Measurements from ENCODE around the gene KHDC4.

The KHDC4 gene

DNA sequence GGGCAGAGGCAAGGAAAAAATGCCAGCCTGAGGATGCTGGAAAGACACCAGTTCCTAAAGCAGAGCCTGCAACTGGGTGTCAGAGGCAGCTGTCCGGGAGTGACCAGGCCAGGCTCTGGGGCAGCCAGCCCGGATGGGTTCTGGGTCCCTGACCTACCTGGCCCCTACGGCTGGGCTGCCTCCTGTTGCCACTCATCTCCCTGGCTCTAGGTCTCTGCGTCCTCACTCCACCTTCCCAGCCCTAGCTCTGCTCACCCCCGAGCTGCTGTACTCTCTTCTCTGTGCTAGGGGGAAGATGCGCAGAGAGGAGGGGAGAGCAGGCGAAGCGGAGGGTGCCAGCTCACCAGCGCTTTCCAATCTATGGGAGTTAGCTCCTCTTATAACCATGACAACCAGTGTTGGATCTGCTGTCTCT lies 35.2 kb upstream of the KHDC4 start:
- no peak for DNase-seq

DNA sequence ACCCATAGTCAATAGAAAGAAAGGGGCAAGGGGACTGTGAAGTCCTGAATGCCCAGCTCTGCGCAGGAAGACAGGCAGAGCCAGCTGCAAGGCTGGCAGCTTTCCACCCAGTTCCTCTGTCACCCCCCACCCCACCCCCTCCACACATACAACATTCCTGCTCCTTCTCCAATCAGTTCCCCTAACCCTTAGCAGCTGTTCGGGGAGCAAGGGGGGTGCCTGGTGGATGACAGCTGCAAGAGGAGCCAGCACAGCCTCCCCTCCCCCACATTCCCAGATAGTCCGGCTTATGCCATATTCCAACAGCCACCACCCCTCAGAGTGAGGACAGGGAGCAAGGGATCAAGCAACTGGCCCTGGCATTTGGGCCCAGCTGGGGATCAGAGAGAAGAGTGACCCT lies 34.5 kb upstream of the KHDC4 start:
- DNase-seq = no peak

DNA sequence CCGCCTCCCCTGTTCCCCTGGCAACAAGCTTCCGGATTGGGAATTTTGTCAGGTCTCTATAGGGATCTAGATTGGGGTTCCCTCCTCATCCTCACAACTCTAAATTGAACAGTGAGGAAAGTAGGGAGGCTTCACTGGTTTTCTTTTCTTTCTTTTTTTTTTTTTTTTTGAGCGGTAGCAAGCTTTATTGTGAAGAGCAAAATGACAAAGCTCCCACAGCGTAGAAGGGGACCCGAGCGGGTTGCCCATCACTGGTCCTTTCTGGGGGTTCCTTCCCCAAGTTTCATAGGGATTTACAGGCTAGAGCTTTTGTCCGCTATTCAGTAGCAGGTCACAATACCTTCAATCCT lies 33.8 kb upstream of the KHDC4 start:
- DNase-seq = no peak

DNA sequence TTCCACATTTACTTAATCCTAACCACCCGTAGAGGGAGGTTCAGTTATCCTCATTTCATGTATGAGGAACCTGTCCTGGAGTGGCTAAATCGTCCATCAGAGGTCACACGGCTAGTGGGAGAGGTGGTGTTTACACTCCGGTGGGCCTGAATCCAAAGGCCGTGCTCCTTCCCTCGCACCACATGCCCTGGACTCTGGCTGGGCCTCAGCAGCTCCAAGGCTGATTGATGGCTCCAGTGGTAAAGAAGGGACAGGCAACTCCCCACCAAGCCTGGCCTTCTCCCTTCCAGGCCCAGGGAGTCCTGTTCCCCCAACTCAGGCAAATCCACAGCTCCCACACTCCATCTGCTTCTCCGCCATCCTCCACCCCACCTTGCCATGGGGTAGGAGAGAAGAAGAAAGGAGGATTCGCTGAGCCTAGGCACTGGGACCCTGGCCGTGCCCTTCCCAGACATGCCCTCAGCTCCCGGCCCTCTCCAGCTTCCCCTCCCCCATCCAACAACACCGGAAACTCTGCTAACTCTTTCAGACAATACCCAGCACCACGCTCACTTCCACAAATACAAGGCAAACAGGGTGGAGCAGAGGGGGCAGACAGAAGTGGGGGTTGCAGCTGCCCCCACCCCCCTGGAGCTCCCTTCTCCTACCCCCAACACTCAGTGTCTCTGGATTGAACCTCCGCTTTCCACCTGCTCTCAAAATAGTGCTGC lies 33.3 kb upstream of the KHDC4 start:
- peak in 5 of 6 experiments; percentile 15 to 47 (median 33) for DNase-seq

DNA sequence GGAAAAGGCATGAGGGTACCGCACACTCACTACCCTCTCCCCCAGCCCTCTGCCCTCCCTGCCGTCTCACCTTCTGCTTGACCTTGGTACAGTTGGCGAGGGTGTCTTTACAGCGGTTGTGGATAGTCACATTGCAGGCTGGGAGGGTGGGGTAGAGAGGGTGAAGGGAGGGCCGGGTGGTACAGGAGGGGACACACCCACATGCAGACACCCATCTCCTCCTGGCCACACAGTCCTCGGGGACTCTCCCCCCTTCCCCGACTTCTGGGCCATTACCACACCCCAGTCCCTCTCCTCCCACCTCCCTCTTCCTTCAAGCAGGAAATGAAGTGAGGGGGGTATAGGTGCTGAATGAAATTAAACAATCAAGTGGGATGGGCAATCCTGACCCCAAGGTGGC lies 32.5 kb upstream of the KHDC4 start:
- no peak for DNase-seq

DNA sequence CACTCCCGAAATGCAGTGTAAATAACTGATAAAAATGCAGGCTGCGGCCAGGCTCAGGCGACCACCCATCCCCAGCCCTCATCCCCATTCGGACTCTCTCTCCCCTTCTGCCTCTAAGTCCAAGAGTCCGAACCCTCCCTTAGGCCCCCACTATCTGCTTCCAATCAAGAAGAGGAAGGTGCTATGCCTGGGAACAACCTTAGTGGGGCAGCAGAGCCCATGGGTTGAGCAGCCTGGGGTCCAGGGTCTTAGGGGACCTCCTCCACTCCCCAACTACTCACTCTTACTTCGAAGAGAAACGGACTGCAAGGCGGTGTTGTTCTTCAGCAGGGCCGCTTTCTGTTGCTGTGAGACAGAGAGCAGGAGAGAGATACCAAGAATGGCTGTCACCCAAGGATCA lies 31.9 kb upstream of the KHDC4 start:
- DNase-seq = no peak

DNA sequence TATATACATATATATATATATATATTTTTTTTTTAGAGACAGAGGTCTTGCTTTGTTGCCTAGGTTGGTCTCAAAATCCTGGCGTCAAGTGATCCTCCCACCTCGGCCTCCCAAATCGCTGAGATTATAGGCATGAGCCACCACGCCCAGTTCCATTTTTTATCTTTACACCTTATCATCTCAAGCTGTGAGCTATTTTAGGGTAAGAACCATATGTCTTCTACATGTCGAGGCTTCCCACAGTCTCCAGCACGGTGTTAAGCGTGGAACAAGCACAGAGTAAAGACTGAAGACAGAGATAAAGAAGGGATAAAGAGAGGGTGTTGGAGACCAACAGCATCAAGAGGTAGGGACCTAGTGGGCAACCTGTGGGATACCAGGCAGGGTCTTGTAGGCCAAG lies 30.0 kb upstream of the KHDC4 start:
- no peak for DNase-seq

DNA sequence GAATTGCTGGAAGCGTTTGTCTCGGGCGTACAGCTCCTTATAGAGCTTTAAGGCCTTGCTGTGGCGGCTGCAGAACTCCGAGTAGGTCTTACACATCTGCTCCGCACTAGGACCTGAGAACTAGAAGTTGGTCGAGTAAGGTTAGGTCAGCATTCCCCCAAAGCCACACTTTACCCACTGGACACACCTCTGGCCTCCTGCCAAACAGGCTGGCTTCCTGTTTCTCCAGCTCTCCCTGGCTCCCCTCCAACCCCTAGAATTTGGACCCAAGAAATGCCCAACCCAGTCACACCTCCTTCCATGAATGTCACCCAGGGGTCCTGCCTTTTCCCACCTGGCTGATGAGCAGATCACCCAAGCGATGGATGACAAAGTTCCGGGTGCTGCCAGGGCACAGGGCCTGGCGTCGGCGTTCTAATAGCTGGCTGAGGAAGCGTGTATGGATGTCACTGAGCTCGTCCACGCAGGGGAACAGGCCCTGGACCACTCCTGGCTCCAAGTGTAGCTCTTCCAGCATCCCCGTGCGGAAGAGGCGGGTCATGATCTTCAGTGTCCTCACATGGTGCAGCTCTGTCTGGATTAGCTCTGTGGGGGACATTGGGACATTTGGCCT lies 28.5 kb upstream of the KHDC4 start:
- DNase-seq = no peak

DNA sequence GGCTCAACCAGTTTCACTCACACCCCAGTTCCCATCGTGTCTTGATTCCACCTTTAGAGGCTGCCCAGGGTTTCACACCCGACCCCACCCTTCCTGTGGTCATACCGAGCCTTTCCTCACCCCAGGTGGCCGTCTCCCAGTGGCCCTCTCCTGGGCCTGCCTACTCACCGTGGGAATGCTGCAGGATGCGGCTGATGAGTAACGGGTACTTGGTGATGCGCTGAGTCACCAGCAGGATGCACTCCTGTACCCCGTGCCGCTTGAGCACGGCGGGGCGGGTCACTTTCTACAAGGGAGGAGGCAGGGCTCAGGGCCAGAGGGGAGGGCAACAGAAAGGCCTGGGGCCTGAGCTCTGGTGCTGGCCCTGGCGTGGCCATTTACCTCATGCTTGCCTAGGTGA lies 27.7 kb upstream of the KHDC4 start:
- no peak for DNase-seq

DNA sequence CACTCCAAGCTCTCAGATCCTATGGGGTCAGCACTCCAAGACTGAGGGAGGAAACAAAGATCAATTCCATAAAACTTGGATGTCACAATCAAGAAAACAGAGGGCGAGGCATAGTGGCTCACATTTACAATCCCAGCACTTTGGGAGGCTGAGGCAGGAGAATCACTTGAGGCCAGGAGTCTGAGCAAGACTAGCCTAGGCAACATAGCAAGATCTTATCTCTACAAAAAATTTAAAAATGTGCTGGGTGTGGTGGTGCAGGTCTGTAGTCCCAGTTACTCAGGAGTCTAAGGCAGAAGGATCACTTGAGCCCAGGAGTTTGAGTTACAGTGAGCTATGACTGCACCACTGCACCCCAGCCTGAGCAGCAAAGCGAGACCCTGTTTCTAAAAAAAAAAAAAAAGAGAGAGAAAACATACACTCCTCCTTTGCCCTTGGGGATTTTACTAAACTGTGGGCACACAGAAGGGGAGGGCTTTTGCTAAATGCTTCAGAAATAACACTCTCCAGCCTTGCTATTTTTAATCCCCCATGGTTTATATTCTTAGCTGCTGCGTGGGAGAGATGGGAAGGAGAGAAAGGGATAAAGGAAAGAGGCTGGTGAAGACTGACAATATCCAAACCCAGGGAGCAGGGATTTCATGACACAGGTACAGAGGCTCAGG lies 26.0 kb upstream of the KHDC4 start:
- no peak for DNase-seq

DNA sequence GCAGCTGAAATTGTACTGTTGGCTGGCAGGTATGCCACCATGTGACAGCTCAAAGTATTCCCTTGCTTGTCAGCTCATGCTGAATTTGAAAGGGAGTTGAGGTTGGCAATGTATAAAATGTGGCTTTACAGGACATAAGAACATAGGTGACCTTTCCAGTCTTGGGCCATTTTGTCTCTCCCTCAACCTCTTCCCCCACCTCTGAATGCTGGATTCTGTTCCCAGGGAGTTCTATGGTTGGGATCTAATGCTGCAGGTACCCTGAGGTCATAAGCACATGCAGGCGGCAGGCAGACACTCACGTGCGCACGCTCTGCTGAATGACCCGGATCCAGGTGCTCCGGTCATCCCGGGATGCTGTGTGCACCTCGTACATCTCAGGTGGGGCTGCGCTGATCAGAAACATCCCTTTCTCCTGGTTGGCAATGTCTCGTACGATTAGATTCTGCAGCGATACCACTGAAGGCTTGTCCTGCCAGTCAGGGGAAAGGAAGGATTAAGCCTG lies 23.2 kb upstream of the KHDC4 start:
- no peak for DNase-seq

DNA sequence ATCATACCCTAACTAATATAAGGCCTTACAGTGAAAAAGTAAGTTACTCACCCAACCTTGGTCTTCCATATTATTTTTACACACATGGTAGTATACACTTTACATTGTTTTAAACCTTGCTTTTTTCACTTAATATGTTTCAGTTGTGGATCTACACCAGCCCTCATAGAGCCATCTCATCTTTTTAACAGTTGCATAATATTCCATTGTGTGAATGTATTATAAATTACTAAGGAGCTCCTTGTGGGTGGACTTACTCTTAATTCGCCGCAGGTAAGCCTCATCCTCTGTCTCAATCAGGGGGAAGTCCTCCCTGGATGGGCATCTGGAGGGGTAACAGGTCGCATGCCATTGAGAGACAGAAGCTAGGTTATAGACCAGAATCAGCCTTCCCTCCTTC lies 20.4 kb upstream of the KHDC4 start:
- DNase-seq = no peak

DNA sequence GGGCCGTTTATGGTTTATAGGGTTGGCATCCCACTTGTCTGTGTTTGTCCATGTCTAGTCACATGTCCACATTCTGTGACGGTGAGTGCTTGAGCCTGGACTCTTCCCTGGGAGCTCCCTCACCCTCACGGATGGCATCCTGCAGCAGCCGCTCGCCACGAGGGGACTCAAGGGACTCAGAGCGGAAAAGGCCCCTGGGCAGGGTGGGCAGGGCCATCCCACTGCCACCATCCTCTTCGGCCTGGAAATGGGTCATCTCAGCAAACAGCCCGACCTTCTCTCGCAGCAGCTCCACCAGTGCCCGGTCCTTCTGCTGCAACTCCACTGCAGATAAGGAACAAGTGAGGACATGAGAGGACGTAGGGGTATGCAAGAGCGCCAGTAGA lies 18.3 kb upstream of the KHDC4 start:
- DNase-seq = no peak

DNA sequence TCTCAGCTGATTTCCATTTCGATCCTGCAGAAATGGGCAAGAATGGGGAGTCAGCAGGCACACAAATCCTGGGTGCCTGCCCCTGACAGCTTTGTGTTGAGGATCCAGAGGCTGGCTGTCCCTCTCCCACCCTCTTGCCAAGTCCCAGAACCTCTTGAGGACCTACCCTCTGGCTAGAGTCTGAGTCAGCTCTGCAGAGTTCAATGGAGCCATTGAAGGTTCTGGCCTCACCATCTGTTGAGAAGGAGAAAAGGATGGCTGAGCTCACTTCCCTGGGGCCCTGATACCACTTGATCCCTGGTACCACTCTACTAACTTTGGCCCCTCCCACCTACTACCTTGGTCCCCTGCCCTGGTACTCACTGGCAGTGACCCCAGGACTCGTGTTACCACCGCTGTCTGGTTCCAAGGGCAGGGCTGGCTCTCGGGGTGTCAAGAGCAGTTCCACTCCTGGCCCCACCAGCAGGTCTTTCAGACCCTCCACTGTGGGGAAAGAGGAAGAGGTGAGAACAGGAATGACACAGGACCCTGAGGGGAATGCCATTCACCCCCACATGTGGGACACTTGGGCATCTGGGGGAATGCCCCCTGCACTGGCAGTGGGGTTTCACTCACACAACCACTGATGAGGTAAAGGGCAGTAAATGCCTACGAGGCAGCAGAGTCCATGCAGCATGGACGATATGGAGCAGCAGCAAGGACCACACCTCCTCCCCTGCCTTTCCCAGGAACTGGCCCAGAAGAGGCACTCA lies 17.7 kb upstream of the KHDC4 start:
- DNase-seq = no peak

DNA sequence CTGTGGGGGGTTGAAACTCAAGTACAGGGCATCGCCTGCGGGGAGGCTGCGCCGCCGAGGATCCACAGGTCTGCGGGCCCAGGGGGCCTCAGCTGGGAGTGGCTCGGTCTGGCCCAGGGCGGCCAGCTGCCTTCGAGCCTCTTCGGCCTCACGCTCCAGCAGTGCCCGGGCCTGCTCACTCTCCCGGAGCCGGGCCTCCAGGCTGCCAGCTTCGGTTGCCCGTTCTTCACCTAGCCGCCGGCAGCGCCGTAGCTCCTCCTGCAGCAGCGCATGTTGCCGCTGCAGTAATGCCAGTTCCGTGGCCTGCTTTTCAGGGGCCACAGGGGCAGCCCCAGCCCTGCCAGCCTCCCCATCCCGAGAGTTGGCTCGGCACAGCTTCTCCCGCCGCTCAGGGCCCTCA lies 16.6 kb upstream of the KHDC4 start:
- DNase-seq = no peak

DNA sequence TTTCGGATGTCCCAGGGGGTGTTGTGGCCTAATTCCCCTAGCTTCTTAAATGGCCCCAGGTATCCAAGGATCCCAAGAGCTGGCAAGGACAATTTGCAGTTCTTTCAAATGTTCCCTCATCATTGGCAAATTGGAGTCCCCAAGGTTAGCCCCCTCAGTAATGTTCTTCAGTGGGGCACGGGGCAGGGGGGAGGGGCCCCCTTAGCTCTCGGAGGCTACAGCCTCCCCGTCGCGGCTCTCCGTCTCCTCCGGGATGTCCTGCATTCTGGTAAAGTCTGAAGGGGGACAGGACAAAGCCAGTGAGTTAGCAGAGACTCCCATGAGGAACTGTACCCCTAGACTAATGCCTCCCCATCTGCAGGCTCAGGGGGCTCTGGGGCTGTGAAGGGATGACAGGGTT lies 13.5 kb upstream of the KHDC4 start:
- DNase-seq = no peak

DNA sequence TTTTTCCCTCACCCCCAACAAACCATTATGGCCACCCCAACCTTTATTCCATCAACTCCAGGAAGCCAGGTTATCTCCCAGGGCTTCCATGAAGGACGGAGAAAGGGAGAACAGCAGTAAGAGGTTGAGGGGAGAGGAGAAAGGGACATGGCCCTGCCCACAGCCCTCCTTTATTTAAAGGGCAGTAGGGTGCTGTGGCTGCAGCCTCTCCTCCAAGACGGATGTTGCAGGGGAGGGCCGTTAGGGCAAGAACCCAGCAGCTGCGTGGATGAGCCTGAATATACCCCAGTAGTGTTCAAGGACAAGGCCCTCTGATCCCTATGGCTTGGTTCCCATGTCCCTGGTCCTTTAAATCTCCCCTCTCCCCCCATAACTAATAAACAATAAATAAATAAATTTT lies 13.1 kb upstream of the KHDC4 start:
- no peak for DNase-seq

DNA sequence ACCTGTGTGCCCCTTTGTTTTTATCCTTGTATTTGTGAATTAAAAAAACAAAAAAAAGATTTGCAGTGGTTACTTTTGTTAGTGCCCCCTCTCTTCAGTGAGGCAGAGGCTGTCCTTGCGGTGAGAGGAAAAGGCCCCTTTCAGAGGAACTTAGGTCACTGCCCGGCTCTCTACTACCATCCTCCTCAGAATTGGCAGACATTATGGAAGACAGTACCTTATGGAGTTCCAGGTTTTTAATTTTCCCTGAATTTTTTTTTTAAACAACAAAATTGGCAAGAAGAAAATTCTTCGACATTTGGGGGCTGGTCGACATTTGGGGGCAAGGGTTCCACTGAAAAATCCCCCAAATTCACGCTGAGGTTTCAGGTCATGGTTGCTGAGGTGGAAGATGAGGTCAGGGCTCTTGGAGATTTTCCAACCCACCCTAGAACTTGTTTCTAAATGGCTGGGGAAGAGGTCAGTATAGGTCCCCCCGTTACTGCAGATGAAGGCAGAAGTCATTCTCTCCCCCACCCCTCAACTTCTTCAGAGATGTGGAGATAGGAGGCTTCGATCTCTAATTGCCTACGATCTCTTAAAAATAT lies 12.5 kb upstream of the KHDC4 start:
- no peak for DNase-seq

DNA sequence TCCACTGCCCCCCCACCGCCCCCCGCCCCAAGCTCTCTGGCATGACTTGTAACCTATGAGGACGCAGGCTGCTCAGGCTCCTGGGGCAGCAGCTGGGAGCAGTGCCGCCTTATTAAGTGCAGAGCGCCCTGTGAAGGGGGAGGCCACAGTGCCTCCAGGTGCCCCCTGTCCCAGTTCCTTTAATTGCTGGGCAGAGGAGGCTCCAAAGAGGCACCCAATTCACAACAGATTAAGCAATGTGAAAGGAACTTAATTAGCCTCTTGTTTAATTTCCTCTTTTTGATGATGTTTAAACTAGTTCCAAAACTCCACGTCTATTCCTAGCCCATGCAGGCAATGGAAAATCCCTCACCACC lies 10.2 kb upstream of the KHDC4 start:
- no peak for DNase-seq

DNA sequence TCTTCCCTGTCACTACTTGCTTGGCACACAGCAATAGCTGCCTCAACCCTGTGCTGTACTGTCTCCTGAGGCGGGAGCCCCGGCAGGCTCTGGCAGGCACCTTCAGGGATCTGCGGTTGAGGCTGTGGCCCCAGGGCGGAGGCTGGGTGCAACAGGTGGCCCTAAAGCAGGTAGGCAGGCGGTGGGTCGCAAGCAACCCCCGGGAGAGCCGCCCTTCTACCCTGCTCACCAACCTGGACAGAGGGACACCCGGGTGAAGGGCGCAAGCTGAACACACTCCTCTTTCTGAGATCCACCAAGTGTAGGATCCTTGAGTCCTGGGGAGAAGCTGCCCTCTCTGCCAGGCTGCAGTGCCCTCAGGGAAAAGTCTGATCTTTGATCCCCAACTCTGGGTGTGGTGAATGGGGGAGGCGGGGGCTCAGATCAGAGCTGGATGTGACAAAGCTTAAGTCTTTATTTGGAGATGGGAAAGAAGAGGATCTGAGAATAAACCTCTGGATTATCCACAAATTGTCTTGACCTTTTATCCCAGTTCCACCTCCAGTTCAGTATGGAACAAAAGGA lies 8.4 kb upstream of the KHDC4 start:
- DNase-seq = no peak

DNA sequence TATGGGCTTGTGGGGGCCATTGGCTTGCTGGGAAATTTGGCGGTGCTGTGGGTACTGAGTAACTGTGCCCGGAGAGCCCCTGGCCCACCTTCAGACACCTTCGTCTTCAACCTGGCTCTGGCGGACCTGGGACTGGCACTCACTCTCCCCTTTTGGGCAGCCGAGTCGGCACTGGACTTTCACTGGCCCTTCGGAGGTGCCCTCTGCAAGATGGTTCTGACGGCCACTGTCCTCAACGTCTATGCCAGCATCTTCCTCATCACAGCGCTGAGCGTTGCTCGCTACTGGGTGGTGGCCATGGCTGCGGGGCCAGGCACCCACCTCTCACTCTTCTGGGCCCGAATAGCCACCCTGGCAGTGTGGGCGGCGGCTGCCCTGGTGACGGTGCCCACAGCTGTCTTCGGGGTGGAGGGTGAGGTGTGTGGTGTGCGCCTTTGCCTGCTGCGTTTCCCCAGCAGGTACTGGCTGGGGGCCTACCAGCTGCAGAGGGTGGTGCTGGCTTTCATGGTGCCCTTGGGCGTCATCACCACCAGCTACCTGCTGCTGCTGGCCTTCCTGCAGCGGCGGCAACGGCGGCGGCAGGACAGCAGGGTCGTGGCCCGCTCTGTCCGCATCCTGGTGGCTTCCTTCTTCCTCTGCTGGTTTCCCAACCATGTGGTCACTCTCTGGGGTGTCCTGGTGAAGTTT lies 7.8 kb upstream of the KHDC4 start:
- no peak for DNase-seq
